OCI-LY7 (cell line): ENCODE data around the gene DHRSX. TPM values are rescaled to one million over a fixed set of nuclear protein-coding genes. Genes with fewer than 3 reads are reported as not detected.

Experiments used
- BruUV-seq: library from RNA; stranded (reverse); fragments of 400-500 nt; replicated peaks from 2 replicates; lab custom pipeline; 2021; lab: Mats Ljungman, UMichigan
- CTCF ChIA-PET: fragments of 300-600 bp; sonication (Branson Sonifier 250); formaldehyde crosslinking; loops from one replicate; lab custom pipeline; 2022; ENCODE audit warnings: antibody characterized with exemption; ENCODE audit not compliant: unreplicated experiment; lab: Charles Lee
- POLR2A ChIA-PET: fragments of 300-600 bp; sonication (Branson Sonifier 250); formaldehyde crosslinking; loops from one replicate; lab custom pipeline; 2022; ENCODE audit warnings: antibody characterized with exemption; lab: Charles Lee
- DNase-seq: peaks from one replicate; pipeline ENCODE4 v3.0.0-alpha.2; 2015; ENCODE audit warnings: low spot score
- H2AFZ ChIP-seq: fragments of 200-600 bp; sonication (generic), shearing (Covaris generic); 2 replicates; pipeline ENCODE4 v1.6.1; 2014; ENCODE audit warnings: mild to moderate bottlenecking, antibody characterized with exemption, low read length, moderate library complexity
- H3K27ac ChIP-seq: fragments of 200-600 bp; sonication (generic); 2 replicates; pipeline ENCODE4 v1.5.1; 2014; ENCODE audit warnings: mixed run types, low read depth, mild to moderate bottlenecking, moderate library complexity, low read length, inconsistent platforms; ENCODE audit not compliant: poor library complexity, severe bottlenecking
- H3K36me3 ChIP-seq: fragments of 200-600 bp; sonication (generic); 2 replicates; pipeline ENCODE4 v1.6.1; 2014; ENCODE audit warnings: mild to moderate bottlenecking, antibody characterized with exemption, low read length, moderate library complexity, mixed read lengths; ENCODE audit not compliant: insufficient read depth
- H3K4me1 ChIP-seq: fragments of 200-600 bp; sonication (generic); 2 replicates; pipeline ENCODE4 v1.5.1; 2014; ENCODE audit warnings: mild to moderate bottlenecking, low read length; ENCODE audit not compliant: insufficient read depth, poor library complexity, severe bottlenecking
- H3K4me2 ChIP-seq: fragments of 200-600 bp; sonication (generic); 2 replicates; pipeline ENCODE4 v1.6.1; 2014; ENCODE audit warnings: mild to moderate bottlenecking, low read length
- H3K4me3 ChIP-seq: fragments of 200-600 bp; sonication (generic); 2 replicates; pipeline ENCODE4 v1.5.1; 2014; ENCODE audit warnings: mild to moderate bottlenecking, low read depth, low read length; ENCODE audit not compliant: poor library complexity, severe bottlenecking
- H3K79me2 ChIP-seq: fragments of 200-600 bp; sonication (generic); 2 replicates; pipeline ENCODE4 v1.6.1; 2016; ENCODE audit warnings: low read depth, mild to moderate bottlenecking, low read length, moderate library complexity, mixed read lengths; ENCODE audit not compliant: insufficient read depth
- H3K9me2 ChIP-seq: fragments of 200-600 bp; sonication (generic); 2 replicates; pipeline ENCODE4 v1.6.1; 2016; ENCODE audit warnings: mild to moderate bottlenecking, low read length, mixed read lengths; ENCODE audit not compliant: insufficient read depth
- H3K9me3 ChIP-seq: fragments of 200-600 bp; sonication (generic); 2 replicates; pipeline ENCODE4 v1.6.1; 2014; ENCODE audit warnings: mild to moderate bottlenecking, mixed run types, low read length, mixed read lengths
- H4K20me1 ChIP-seq: fragments of 200-600 bp; sonication (generic); 2 replicates; pipeline ENCODE4 v1.6.1; 2014; ENCODE audit warnings: mild to moderate bottlenecking, antibody characterized with exemption, low read length, moderate library complexity, mixed read lengths; ENCODE audit not compliant: insufficient read depth
- EZH2phosphoT487 ChIP-seq: fragments of 200-600 bp; sonication (generic); IDR thresholded peaks from 2 replicates; pipeline ENCODE4 v1.6.1; 2018; ENCODE audit warnings: low read depth, borderline replicate concordance, mild to moderate bottlenecking, mixed run types, antibody characterized with exemption, low read length, moderate library complexity, mixed read lengths
- intact Hi-C: fragments of 100-400 bp; cut with micrococcal nuclease; formaldehyde crosslinking; loops from one replicate; pipeline ENCODE4 v1.10.0; 2022; ENCODE audit not compliant: unreplicated experiment
- total RNA-seq, 2 experiments: library from RNA; depleted of rRNA in 1 of 2; stranded (reverse); fragments of >200 nt in 1 of 2; shearing (Covaris generic) in 1 of 2; gene quantifications; 2 replicates each; pipeline ENCODE4 v1.2.3, GENCODE V29; 2014 to 2022
- TF ChIP-seq, protein P1 (sequence below): fragments of 200-600 bp; sonication (generic); conservative IDR thresholded peaks from 2 replicates; pipeline ENCODE4 v1.5.1; 2014; ENCODE audit warnings: mild to moderate bottlenecking, antibody characterized with exemption, low read length, moderate library complexity, mixed read lengths

Gene DHRSX
- total RNA-seq, 2 experiments from 2014 or later, result 25.2 to 30.9 TPM

GRCh38 chrX:2286731-2287130 lies 214.0 kb downstream of the DHRSX start:
- H3K4me2 ChIP-seq, result no peak overlapping the region
- ChIA-PET CTCF (no interaction called here), POLR2A (no interaction called here)
- TF ChIP-seq, protein P1, sequence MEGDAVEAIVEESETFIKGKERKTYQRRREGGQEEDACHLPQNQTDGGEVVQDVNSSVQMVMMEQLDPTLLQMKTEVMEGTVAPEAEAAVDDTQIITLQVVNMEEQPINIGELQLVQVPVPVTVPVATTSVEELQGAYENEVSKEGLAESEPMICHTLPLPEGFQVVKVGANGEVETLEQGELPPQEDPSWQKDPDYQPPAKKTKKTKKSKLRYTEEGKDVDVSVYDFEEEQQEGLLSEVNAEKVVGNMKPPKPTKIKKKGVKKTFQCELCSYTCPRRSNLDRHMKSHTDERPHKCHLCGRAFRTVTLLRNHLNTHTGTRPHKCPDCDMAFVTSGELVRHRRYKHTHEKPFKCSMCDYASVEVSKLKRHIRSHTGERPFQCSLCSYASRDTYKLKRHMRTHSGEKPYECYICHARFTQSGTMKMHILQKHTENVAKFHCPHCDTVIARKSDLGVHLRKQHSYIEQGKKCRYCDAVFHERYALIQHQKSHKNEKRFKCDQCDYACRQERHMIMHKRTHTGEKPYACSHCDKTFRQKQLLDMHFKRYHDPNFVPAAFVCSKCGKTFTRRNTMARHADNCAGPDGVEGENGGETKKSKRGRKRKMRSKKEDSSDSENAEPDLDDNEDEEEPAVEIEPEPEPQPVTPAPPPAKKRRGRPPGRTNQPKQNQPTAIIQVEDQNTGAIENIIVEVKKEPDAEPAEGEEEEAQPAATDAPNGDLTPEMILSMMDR, result no peak
- TF ChIP-seq EZH2phosphoT487, result no peak
- H4K20me1 ChIP-seq, result no peaks in the 10 kb centered on the region
- no peaks in the 10 kb centered on the region for H3K9me2 ChIP-seq
- DNase-seq, result no peak
- H2AFZ ChIP-seq, result no peak overlapping the region
- no peak overlapping the region for H3K4me3 ChIP-seq
- intact Hi-C loops, result no loop called here
- H3K9me3 ChIP-seq, result peaks cover 8% of the 10 kb centered on the region
- no peak overlapping the region for H3K27ac ChIP-seq
- H3K36me3 ChIP-seq, result no peaks in the 10 kb centered on the region
- no peaks in the 10 kb centered on the region for H3K79me2 ChIP-seq
- H3K4me1 ChIP-seq, result no peaks in the 10 kb centered on the region
- BruUV-seq, result no TSS peak

GRCh38 chrX:2284601-2285000 lies 216.2 kb downstream of the DHRSX start:
- BruUV-seq, result no TSS peak
- POLR2A ChIA-PET, result no interaction called here
- Histone ChIP-seq H3K4me2 (no peak overlapping the region), H3K4me3 (no peak overlapping the region), H3K9me2 (no peaks in the 10 kb centered on the region), H3K4me1 (no peaks in the 10 kb centered on the region), H3K27ac (no peak overlapping the region), H3K9me3 (peaks cover 8% of the 10 kb centered on the region), H2AFZ (no peak overlapping the region), H3K79me2 (no peaks in the 10 kb centered on the region), H3K36me3 (no peaks in the 10 kb centered on the region), H4K20me1 (no peaks in the 10 kb centered on the region)
- TF ChIP-seq, protein P1, result no peak
- TF ChIP-seq EZH2phosphoT487, result no peak
- CTCF ChIA-PET, result no interaction called here
- intact Hi-C loops, result no loop called here
- no peak for DNase-seq

GRCh38 chrX:2284133-2284532 lies 216.6 kb downstream of the DHRSX start:
- H4K20me1 ChIP-seq, result no peaks in the 10 kb centered on the region
- TF ChIP-seq, protein P1, result no peak
- no peak for TF ChIP-seq EZH2phosphoT487

More at GRCh38 chrX:2284133-2284532, 216.6 kb downstream of the DHRSX start:
- Histone ChIP-seq H3K36me3 (no peaks in the 10 kb centered on the region), H2AFZ (no peak overlapping the region), H3K4me1 (no peaks in the 10 kb centered on the region), H3K79me2 (no peaks in the 10 kb centered on the region), H3K27ac (no peak overlapping the region), H3K4me3 (no peak overlapping the region), H3K9me3 (peaks cover 8% of the 10 kb centered on the region), H3K4me2 (no peak overlapping the region), H3K9me2 (no peaks in the 10 kb centered on the region)
- BruUV-seq, result no TSS peak
- ChIA-PET CTCF (no interaction called here), POLR2A (no interaction called here)
- DNase-seq, result no peak
- intact Hi-C loops, result no loop called here
